Measurements from ENCODE around the gene THAP3. TPM values are rescaled to one million over a fixed set of nuclear protein-coding genes. Genes with fewer than 3 reads are reported as not detected.

The THAP3 gene
- total and polyA plus RNA-seq, 9 of the 15 experiments (the other 6 are each of a cell fraction or from before 2014, with no cell fraction given) = 1.9 to 31.2 (median 18.2) TPM

DNA sequence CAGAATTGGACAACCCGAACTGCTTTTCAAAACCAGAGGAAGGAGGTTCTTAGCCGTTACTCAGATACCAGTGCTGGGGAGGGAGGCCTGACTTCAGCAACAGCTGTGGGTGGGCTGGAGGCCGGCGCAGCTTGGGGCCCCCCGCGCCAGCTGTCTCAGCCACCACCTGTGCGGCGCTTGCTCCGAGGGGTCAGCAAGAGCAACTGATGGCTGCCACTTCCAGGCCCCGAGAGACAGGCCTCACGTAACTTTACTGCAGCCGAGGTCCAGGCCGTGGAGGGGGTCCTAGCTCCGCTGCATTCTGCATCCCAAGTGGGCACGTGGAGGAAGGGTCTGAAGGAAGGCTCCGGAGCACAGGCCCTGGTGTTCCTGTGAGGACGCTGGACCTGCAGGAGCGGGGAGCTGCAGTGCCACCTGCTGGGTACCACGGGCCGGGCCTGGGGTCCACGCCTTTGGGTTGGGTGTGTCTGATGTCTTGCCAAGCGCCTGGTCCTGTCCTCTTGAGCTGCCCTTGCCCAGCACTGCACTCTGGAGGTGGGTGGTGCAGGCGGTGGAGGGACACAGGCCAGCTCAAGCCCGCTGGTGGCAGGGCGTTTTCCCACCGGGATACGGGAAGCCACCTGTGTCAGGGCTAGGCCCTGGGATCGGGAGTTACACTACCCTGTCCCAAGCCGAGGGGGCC lies 9.8 kb downstream of the THAP3 start (continued):
- TF ChIP-seq, protein P1, sequence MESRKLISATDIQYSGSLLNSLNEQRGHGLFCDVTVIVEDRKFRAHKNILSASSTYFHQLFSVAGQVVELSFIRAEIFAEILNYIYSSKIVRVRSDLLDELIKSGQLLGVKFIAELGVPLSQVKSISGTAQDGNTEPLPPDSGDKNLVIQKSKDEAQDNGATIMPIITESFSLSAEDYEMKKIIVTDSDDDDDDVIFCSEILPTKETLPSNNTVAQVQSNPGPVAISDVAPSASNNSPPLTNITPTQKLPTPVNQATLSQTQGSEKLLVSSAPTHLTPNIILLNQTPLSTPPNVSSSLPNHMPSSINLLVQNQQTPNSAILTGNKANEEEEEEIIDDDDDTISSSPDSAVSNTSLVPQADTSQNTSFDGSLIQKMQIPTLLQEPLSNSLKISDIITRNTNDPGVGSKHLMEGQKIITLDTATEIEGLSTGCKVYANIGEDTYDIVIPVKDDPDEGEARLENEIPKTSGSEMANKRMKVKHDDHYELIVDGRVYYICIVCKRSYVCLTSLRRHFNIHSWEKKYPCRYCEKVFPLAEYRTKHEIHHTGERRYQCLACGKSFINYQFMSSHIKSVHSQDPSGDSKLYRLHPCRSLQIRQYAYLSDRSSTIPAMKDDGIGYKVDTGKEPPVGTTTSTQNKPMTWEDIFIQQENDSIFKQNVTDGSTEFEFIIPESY (CRISPR knock-in tag; IDR thresholded peaks at IDR 0.05) = peak; percentile 83; the same call in 1 of the 2 replicates
- peak; percentile 13; the same call in 1 of the 2 replicates for TF ChIP-seq ARID2 (IDR thresholded peaks at IDR 0.05)
- TF ChIP-seq, protein P2, sequence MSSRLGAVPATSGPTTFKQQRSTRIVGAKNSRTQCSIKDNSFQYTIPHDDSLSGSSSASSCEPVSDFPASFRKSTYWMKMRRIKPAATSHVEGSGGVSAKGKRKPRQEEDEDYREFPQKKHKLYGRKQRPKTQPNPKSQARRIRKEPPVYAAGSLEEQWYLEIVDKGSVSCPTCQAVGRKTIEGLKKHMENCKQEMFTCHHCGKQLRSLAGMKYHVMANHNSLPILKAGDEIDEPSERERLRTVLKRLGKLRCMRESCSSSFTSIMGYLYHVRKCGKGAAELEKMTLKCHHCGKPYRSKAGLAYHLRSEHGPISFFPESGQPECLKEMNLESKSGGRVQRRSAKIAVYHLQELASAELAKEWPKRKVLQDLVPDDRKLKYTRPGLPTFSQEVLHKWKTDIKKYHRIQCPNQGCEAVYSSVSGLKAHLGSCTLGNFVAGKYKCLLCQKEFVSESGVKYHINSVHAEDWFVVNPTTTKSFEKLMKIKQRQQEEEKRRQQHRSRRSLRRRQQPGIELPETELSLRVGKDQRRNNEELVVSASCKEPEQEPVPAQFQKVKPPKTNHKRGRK (tag; IDR thresholded peaks at IDR 0.05) = no peak
- TF ChIP-seq, protein P3, sequence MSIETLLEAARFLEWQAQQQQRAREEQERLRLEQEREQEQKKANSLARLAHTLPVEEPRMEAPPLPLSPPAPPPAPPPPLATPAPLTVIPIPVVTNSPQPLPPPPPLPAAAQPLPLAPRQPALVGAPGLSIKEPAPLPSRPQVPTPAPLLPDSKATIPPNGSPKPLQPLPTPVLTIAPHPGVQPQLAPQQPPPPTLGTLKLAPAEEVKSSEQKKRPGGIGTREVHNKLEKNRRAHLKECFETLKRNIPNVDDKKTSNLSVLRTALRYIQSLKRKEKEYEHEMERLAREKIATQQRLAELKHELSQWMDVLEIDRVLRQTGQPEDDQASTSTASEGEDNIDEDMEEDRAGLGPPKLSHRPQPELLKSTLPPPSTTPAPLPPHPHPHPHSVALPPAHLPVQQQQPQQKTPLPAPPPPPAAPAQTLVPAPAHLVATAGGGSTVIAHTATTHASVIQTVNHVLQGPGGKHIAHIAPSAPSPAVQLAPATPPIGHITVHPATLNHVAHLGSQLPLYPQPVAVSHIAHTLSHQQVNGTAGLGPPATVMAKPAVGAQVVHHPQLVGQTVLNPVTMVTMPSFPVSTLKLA (conservative IDR thresholded peaks at IDR 0.05) = peak in 1 of 2 experiments; percentile 39; a peak in 1 of 4 replicates
- no peak for TF ChIP-seq KLF16 (IDR thresholded peaks at IDR 0.05)
- peak; percentile 45; the same call in 1 of the 2 replicates for TF ChIP-seq STAG1 (CRISPR knock-in tag; IDR thresholded peaks at IDR 0.05; ENCODE audit: borderline replicate concordance)
- peak; percentile 79 for TF ChIP-seq POLR2G (IDR thresholded peaks at IDR 0.05; ENCODE audit: low read depth, low read length)
- TF ChIP-seq RBFOX2 (IDR thresholded peaks at IDR 0.05; ENCODE audit: low read depth, low read length) = peak; percentile 41; the same call in 1 of the 2 replicates
- TF ChIP-seq HOXB6 (CRISPR knock-in tag; IDR thresholded peaks at IDR 0.05; ENCODE audit: borderline replicate concordance) = no peak
- TF ChIP-seq RBM22 (IDR thresholded peaks at IDR 0.05; ENCODE audit: low read depth, low read length, poor library complexity, severe bottlenecking) = peak; percentile 41
- no peak for TF ChIP-seq CHCHD3 (CRISPR knock-in tag; IDR thresholded peaks at IDR 0.05)
- TF ChIP-seq SUPT5H (IDR thresholded peaks at IDR 0.05) = peak; percentile 56; the same call in 1 of the 2 replicates
- no peak for TF ChIP-seq ZNF830 (CRISPR knock-in tag; IDR thresholded peaks at IDR 0.05)
- peak; percentile 18; the same call in 1 of the 2 replicates for TF ChIP-seq CREM (IDR thresholded peaks at IDR 0.05; ENCODE audit: low read depth)
- TF ChIP-seq POLR2A (conservative IDR thresholded peaks at IDR 0.05) = peak; percentile 50; the same call in 1 of the 2 replicates
- TF ChIP-seq SMAD3 (CRISPR knock-in tag; conservative IDR thresholded peaks at IDR 0.05) = no peak
- TF ChIP-seq RBM14 (IDR thresholded peaks at IDR 0.05; ENCODE audit: borderline replicate concordance, insufficient read depth, low read depth, low read length) = 0 out of 2 replicates have a peak, but pooled peaks have one; percentile 61
- no peak for TF ChIP-seq FOXJ2 (tag; IDR thresholded peaks at IDR 0.05)
- TF ChIP-seq, protein P4, sequence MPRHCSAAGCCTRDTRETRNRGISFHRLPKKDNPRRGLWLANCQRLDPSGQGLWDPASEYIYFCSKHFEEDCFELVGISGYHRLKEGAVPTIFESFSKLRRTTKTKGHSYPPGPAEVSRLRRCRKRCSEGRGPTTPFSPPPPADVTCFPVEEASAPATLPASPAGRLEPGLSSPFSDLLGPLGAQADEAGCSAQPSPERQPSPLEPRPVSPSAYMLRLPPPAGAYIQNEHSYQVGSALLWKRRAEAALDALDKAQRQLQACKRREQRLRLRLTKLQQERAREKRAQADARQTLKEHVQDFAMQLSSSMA (CRISPR knock-in tag; IDR thresholded peaks at IDR 0.05) = no peak
- peak; percentile 25 to 71; a peak in 3 of 4 replicates for TF ChIP-seq RAD21 (CRISPR knock-in tag; conservative IDR thresholded peaks at IDR 0.05 in 1 of 2, IDR thresholded peaks at IDR 0.05 in 1 of 2)
- TF ChIP-seq CTBP1 (IDR thresholded peaks at IDR 0.05; ENCODE audit: borderline replicate concordance) = peak; percentile 27; the same call in 1 of the 2 replicates
- 0 out of 2 replicates have a peak, but pooled peaks have one; percentile 30 for TF ChIP-seq SMC3 (conservative IDR thresholded peaks at IDR 0.05; ENCODE audit: insufficient read depth, low read depth, low read length)
- peak; percentile 50; the same call in 1 of the 2 replicates for TF ChIP-seq MYNN (IDR thresholded peaks at IDR 0.05)
- TF ChIP-seq MYNN (CRISPR knock-in tag; IDR thresholded peaks at IDR 0.05) = no peak

All from K562 (cell line).